Measurements from ENCODE around the gene RHOF. TPM values are rescaled to one million over a fixed set of nuclear protein-coding genes. Genes with fewer than 3 reads are reported as not detected.

RHOF gene
- total and polyA plus RNA-seq, 2 of the 13 experiments (the other 11 are each of a cell fraction or from before 2014, with no cell fraction given), result 14.6 to 32.2 TPM

DNA sequence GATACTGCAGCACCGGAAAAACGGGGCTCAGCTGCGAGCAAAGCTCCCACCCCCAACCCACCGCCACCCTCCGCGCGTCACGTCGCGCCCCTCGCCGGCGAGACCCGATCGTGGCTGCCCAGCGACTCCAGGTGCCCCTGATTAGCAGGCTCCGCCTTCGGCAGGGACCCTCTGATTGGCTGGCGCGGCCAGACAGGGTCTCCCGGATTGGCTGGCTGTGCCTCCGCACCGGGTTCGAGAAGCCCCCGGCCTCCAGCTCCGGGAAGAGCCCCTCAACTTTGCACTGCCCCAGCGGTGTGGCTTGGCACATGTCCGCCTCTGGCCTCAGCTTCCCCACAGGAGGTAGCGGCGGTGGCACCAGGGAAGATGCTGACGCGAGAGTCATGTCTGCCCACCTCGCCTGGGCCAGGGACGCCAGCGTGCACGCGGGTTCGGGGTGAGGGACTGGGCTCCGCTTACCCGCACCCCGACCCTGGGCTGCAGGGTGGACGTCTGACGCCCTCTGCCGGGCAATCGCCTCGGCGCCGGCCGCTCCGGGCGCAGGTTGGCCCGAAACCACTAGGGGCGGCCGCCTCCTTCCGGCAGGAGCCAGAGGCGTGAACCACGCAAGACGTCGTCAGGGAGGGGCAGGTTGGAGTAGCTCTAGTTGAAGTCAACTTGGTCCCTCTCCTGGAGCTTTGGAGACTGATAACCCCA is 498 bp upstream of the RHOF start (continued):
- TF ChIP-seq, protein P1, sequence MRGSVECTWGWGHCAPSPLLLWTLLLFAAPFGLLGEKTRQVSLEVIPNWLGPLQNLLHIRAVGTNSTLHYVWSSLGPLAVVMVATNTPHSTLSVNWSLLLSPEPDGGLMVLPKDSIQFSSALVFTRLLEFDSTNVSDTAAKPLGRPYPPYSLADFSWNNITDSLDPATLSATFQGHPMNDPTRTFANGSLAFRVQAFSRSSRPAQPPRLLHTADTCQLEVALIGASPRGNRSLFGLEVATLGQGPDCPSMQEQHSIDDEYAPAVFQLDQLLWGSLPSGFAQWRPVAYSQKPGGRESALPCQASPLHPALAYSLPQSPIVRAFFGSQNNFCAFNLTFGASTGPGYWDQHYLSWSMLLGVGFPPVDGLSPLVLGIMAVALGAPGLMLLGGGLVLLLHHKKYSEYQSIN (CRISPR knock-in tag; IDR thresholded peaks at IDR 0.05; ENCODE audit: borderline replicate concordance), result no peak
- TF ChIP-seq ZFP41 (CRISPR knock-in tag; IDR thresholded peaks at IDR 0.05; ENCODE audit: borderline replicate concordance), result no peak; the same call in 1 of the 2 replicates
- TF ChIP-seq, protein P2, sequence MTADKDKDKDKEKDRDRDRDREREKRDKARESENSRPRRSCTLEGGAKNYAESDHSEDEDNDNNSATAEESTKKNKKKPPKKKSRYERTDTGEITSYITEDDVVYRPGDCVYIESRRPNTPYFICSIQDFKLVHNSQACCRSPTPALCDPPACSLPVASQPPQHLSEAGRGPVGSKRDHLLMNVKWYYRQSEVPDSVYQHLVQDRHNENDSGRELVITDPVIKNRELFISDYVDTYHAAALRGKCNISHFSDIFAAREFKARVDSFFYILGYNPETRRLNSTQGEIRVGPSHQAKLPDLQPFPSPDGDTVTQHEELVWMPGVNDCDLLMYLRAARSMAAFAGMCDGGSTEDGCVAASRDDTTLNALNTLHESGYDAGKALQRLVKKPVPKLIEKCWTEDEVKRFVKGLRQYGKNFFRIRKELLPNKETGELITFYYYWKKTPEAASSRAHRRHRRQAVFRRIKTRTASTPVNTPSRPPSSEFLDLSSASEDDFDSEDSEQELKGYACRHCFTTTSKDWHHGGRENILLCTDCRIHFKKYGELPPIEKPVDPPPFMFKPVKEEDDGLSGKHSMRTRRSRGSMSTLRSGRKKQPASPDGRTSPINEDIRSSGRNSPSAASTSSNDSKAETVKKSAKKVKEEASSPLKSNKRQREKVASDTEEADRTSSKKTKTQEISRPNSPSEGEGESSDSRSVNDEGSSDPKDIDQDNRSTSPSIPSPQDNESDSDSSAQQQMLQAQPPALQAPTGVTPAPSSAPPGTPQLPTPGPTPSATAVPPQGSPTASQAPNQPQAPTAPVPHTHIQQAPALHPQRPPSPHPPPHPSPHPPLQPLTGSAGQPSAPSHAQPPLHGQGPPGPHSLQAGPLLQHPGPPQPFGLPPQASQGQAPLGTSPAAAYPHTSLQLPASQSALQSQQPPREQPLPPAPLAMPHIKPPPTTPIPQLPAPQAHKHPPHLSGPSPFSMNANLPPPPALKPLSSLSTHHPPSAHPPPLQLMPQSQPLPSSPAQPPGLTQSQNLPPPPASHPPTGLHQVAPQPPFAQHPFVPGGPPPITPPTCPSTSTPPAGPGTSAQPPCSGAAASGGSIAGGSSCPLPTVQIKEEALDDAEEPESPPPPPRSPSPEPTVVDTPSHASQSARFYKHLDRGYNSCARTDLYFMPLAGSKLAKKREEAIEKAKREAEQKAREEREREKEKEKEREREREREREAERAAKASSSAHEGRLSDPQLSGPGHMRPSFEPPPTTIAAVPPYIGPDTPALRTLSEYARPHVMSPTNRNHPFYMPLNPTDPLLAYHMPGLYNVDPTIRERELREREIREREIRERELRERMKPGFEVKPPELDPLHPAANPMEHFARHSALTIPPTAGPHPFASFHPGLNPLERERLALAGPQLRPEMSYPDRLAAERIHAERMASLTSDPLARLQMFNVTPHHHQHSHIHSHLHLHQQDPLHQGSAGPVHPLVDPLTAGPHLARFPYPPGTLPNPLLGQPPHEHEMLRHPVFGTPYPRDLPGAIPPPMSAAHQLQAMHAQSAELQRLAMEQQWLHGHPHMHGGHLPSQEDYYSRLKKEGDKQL (CRISPR knock-in tag; IDR thresholded peaks at IDR 0.05; ENCODE audit: low read depth), result no peak
- TF ChIP-seq, protein P3, sequence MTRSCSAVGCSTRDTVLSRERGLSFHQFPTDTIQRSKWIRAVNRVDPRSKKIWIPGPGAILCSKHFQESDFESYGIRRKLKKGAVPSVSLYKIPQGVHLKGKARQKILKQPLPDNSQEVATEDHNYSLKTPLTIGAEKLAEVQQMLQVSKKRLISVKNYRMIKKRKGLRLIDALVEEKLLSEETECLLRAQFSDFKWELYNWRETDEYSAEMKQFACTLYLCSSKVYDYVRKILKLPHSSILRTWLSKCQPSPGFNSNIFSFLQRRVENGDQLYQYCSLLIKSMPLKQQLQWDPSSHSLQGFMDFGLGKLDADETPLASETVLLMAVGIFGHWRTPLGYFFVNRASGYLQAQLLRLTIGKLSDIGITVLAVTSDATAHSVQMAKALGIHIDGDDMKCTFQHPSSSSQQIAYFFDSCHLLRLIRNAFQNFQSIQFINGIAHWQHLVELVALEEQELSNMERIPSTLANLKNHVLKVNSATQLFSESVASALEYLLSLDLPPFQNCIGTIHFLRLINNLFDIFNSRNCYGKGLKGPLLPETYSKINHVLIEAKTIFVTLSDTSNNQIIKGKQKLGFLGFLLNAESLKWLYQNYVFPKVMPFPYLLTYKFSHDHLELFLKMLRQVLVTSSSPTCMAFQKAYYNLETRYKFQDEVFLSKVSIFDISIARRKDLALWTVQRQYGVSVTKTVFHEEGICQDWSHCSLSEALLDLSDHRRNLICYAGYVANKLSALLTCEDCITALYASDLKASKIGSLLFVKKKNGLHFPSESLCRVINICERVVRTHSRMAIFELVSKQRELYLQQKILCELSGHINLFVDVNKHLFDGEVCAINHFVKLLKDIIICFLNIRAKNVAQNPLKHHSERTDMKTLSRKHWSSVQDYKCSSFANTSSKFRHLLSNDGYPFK (CRISPR knock-in tag; IDR thresholded peaks at IDR 0.05; ENCODE audit: borderline replicate concordance), result no peak
- TF ChIP-seq, protein P4, sequence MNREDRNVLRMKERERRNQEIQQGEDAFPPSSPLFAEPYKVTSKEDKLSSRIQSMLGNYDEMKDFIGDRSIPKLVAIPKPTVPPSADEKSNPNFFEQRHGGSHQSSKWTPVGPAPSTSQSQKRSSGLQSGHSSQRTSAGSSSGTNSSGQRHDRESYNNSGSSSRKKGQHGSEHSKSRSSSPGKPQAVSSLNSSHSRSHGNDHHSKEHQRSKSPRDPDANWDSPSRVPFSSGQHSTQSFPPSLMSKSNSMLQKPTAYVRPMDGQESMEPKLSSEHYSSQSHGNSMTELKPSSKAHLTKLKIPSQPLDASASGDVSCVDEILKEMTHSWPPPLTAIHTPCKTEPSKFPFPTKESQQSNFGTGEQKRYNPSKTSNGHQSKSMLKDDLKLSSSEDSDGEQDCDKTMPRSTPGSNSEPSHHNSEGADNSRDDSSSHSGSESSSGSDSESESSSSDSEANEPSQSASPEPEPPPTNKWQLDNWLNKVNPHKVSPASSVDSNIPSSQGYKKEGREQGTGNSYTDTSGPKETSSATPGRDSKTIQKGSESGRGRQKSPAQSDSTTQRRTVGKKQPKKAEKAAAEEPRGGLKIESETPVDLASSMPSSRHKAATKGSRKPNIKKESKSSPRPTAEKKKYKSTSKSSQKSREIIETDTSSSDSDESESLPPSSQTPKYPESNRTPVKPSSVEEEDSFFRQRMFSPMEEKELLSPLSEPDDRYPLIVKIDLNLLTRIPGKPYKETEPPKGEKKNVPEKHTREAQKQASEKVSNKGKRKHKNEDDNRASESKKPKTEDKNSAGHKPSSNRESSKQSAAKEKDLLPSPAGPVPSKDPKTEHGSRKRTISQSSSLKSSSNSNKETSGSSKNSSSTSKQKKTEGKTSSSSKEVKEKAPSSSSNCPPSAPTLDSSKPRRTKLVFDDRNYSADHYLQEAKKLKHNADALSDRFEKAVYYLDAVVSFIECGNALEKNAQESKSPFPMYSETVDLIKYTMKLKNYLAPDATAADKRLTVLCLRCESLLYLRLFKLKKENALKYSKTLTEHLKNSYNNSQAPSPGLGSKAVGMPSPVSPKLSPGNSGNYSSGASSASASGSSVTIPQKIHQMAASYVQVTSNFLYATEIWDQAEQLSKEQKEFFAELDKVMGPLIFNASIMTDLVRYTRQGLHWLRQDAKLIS (CRISPR knock-in tag; IDR thresholded peaks at IDR 0.05), result no peak
- TF ChIP-seq, protein P5, sequence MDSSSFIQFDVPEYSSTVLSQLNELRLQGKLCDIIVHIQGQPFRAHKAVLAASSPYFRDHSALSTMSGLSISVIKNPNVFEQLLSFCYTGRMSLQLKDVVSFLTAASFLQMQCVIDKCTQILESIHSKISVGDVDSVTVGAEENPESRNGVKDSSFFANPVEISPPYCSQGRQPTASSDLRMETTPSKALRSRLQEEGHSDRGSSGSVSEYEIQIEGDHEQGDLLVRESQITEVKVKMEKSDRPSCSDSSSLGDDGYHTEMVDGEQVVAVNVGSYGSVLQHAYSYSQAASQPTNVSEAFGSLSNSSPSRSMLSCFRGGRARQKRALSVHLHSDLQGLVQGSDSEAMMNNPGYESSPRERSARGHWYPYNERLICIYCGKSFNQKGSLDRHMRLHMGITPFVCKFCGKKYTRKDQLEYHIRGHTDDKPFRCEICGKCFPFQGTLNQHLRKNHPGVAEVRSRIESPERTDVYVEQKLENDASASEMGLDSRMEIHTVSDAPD (CRISPR knock-in tag; IDR thresholded peaks at IDR 0.05), result no peak; the same call in 1 of the 2 replicates
- peak; percentile 77; the same call in 1 of the 2 replicates for TF ChIP-seq ZNF768 (CRISPR knock-in tag; IDR thresholded peaks at IDR 0.05)
- TF ChIP-seq, protein P6, sequence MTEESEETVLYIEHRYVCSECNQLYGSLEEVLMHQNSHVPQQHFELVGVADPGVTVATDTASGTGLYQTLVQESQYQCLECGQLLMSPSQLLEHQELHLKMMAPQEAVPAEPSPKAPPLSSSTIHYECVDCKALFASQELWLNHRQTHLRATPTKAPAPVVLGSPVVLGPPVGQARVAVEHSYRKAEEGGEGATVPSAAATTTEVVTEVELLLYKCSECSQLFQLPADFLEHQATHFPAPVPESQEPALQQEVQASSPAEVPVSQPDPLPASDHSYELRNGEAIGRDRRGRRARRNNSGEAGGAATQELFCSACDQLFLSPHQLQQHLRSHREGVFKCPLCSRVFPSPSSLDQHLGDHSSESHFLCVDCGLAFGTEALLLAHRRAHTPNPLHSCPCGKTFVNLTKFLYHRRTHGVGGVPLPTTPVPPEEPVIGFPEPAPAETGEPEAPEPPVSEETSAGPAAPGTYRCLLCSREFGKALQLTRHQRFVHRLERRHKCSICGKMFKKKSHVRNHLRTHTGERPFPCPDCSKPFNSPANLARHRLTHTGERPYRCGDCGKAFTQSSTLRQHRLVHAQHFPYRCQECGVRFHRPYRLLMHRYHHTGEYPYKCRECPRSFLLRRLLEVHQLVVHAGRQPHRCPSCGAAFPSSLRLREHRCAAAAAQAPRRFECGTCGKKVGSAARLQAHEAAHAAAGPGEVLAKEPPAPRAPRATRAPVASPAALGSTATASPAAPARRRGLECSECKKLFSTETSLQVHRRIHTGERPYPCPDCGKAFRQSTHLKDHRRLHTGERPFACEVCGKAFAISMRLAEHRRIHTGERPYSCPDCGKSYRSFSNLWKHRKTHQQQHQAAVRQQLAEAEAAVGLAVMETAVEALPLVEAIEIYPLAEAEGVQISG (CRISPR knock-in tag; IDR thresholded peaks at IDR 0.05), result peak; percentile 80
- TF ChIP-seq PHB2 (IDR thresholded peaks at IDR 0.05; ENCODE audit: partially characterized antibody), result no peak

Measured in HepG2 (cell line).